Fibroblast of lung (primary cell): ENCODE data around the gene GLIS1. TPM values are rescaled to one million over a fixed set of nuclear protein-coding genes. Genes with fewer than 3 reads are reported as not detected.

Source experiments
- DNase-seq, 2 donors: peaks; one replicate each; pipeline versions ENCODE4 v3.0.0 to v3.0.0-alpha.2; 2010; ENCODE audit warnings: low read depth in 2 of 2
- H2AFZ ChIP-seq: 2 replicates; pipeline ENCODE4 v1.5.1; 2012; ENCODE audit warnings: low read length, control low read depth, inconsistent platforms
- H3K27ac ChIP-seq: 2 replicates; pipeline ENCODE4 v1.5.1; 2011; ENCODE audit warnings: low read length, control low read depth; ENCODE audit not compliant: insufficient read depth
- H3K27me3 ChIP-seq: 2 replicates; pipeline ENCODE4 v1.5.1; 2011; ENCODE audit warnings: mild to moderate bottlenecking, low read length; ENCODE audit not compliant: control insufficient read depth, insufficient read depth
- H3K36me3 ChIP-seq: 2 replicates; pipeline ENCODE4 v1.5.1; 2011; ENCODE audit warnings: low read length; ENCODE audit not compliant: control insufficient read depth, insufficient read depth
- H3K4me1 ChIP-seq: 2 replicates; pipeline ENCODE4 v1.5.1; 2011; ENCODE audit warnings: low read length; ENCODE audit not compliant: control insufficient read depth, insufficient read depth; ENCODE audit errors: extremely low read depth
- H3K4me2 ChIP-seq: 2 replicates; pipeline ENCODE4 v1.5.1; 2011; ENCODE audit warnings: low read length, control low read depth; ENCODE audit not compliant: insufficient read depth; ENCODE audit errors: extremely low read depth
- H3K4me3 ChIP-seq, 4 experiments: fragments of 200-600 bp in 1 of 4; sonication (generic) in 1 of 4; replicated peaks in 1 of 4; 2 replicates each; pipeline ENCODE4 v1.5.1; 2011 to 2016; ENCODE audit warnings: low read length in 4 of 4, low read depth in 3 of 4, mild to moderate bottlenecking in 3 of 4, control low read depth in 2 of 4, inconsistent platforms in 1 of 4, mixed read lengths in 1 of 4; ENCODE audit not compliant: insufficient read depth in 1 of 4; ENCODE audit errors: control extremely low read depth in 1 of 4
- H3K79me2 ChIP-seq: 2 replicates; pipeline ENCODE4 v1.5.1; 2012; ENCODE audit warnings: mild to moderate bottlenecking, low read length, inconsistent platforms; ENCODE audit not compliant: control insufficient read depth, insufficient read depth
- H3K9ac ChIP-seq: 2 replicates; pipeline ENCODE4 v1.5.1; 2011; ENCODE audit warnings: mild to moderate bottlenecking, low read length, control low read depth; ENCODE audit not compliant: insufficient read depth
- H3K9me3 ChIP-seq: 2 replicates; pipeline ENCODE4 v1.5.1; 2012; ENCODE audit warnings: low read depth, low read length; ENCODE audit not compliant: control insufficient read depth, insufficient read depth
- H4K20me1 ChIP-seq: 2 replicates; pipeline ENCODE4 v1.5.1; 2011; ENCODE audit warnings: low read length; ENCODE audit not compliant: control insufficient read depth, insufficient read depth; ENCODE audit errors: extremely low read depth
- EZH2 ChIP-seq: IDR thresholded peaks from 2 replicates; pipeline ENCODE4 v1.5.1; 2012; ENCODE audit warnings: low read length, control low read depth, mild to moderate bottlenecking; ENCODE audit errors: missing control alignments
- polyA plus RNA-seq, 2 donors: library from polyadenylated mRNA; depleted of rRNA in 1 of 2; stranded (reverse) in 1 of 2; unstranded in 1 of 2; fragments of >200 nt; gene quantifications; 2 replicates each; pipeline ENCODE4 v1.2.1, GENCODE V29; 2011 to 2012; ENCODE audit warnings: missing spikeins in 1 of 2
- total RNA-seq: library from RNA; depleted of rRNA; stranded (reverse); fragments of >200 nt; gene quantifications from 2 replicates; pipeline ENCODE4 v1.2.1, GENCODE V29; 2014
- TF ChIP-seq, protein P1 (sequence below), 2 donors: IDR thresholded peaks in 1 of 2; conservative IDR thresholded peaks in 1 of 2; 1 replicate in 1 of 2; 2 replicates in 1 of 2; pipeline ENCODE4 v1.5.1; 2011 to 2012; ENCODE audit warnings: low read length in 2 of 2, control low read depth in 1 of 2, inconsistent platforms in 1 of 2, low read depth in 1 of 2, mild to moderate bottlenecking in 1 of 2

Gene GLIS1
- total and polyA plus RNA-seq, 2 donors (not counting 1 experiment from before 2014, with no cell fraction given): under 0.01 to 0.05 TPM

DNA sequence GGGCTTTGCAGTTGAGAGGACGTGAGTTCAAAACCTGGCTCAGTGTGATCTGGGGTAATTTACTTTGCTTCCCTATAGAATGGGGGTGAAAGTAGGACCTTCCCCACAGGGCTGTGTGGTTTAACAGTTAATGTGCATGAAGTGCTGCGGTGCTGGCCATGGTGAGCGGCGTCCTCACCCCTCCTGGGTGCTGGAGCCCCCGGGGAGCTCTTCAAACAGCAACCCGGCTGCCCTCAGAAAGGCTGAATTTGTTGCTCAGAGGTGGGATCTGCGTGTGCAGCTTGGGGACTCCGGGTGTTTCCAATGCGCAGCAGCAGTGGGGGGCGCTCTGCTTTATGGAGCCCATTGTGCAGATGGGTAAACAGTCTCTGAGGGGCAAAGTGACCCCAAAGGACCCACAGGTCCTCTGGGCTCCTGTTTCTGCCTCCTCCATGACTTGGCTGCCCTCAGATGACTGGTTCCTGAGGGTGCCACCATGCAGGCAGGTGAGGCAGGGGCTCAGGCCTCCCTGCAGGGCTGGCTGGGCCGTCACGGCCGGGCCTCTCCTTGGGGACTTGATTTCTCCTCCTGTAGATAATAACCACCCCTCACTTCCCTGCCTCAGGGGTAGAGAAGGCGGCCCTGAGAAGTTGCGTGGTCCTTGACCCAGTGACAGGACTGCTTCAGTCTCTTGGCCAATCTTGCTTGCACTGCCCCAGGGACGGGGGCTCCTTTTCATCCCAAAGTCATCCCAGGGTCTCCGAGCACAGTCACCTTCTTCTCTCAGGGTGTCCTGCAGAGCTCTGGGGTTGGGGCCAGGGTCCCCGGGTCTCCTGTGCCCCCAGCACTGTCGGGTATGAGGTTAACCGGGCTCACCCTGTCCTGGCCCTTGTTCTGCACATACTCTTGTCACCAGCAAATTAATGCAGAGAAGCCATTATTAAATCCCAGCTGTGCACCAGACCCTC is 239.4 kb downstream of the GLIS1 start:
- H3K4me1 ChIP-seq: no peaks in the 10 kb centered on the region
- no peak overlapping the region for H3K9ac ChIP-seq
- no peak overlapping the region for H3K4me2 ChIP-seq
- no peak for DNase-seq
- no peaks in the 10 kb centered on the region for H3K9me3 ChIP-seq
- no peak overlapping the region for H2AFZ ChIP-seq
- H3K27ac ChIP-seq: no peak overlapping the region
- TF ChIP-seq, protein P1, sequence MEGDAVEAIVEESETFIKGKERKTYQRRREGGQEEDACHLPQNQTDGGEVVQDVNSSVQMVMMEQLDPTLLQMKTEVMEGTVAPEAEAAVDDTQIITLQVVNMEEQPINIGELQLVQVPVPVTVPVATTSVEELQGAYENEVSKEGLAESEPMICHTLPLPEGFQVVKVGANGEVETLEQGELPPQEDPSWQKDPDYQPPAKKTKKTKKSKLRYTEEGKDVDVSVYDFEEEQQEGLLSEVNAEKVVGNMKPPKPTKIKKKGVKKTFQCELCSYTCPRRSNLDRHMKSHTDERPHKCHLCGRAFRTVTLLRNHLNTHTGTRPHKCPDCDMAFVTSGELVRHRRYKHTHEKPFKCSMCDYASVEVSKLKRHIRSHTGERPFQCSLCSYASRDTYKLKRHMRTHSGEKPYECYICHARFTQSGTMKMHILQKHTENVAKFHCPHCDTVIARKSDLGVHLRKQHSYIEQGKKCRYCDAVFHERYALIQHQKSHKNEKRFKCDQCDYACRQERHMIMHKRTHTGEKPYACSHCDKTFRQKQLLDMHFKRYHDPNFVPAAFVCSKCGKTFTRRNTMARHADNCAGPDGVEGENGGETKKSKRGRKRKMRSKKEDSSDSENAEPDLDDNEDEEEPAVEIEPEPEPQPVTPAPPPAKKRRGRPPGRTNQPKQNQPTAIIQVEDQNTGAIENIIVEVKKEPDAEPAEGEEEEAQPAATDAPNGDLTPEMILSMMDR (conservative IDR thresholded peaks at IDR 0.05 in 1 of 2, IDR thresholded peaks at IDR 0.05 in 1 of 2; ENCODE audit: low read depth in 1 of 2, low read length in 2 of 2): no peak
- TF ChIP-seq EZH2: no peak
- no peaks in the 10 kb centered on the region for H3K79me2 ChIP-seq
- H4K20me1 ChIP-seq: no peaks in the 10 kb centered on the region
- peaks cover 3% of the 10 kb centered on the region for H3K27me3 ChIP-seq
- no peak overlapping the region for H3K4me3 ChIP-seq
- no peaks in the 10 kb centered on the region for H3K36me3 ChIP-seq

DNA sequence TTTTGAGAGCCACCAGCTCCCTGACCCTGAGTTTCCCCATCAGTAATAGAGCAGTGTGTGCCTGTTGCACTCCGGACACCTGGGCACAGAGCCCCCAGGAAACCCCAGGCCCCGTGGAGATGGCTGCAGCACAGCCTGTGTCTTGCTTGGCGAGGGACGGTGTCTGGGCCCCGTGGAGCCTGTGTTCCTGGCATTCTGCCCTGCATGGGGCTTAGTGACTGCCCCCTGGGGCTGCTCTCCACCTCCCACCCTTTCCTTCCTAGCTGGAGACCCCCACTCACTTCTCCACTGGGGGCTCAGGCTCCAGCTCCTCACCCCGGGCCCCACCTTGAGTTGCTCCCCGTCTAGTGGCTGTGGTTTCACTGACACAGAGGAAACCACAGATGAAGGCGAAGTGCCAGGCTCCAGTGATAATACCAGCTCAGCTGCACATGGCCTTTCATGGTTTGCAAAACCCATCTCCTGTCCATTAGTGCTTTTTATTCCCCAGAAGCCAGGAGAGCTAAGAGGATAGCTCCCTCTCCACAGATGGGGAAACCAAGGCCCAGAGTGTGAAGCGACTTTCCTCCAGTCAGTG is 240.3 kb downstream of the GLIS1 start:
- H3K9ac ChIP-seq: no peak overlapping the region
- no peak overlapping the region for H2AFZ ChIP-seq
- H3K79me2 ChIP-seq: no peaks in the 10 kb centered on the region
- H3K4me2 ChIP-seq: no peak overlapping the region
- H3K27ac ChIP-seq: no peak overlapping the region
- TF ChIP-seq EZH2: no peak
- TF ChIP-seq, protein P1 (conservative IDR thresholded peaks at IDR 0.05 in 1 of 2, IDR thresholded peaks at IDR 0.05 in 1 of 2; ENCODE audit: low read depth in 1 of 2, low read length in 2 of 2): no peak
- no peaks in the 10 kb centered on the region for H4K20me1 ChIP-seq
- no peak overlapping the region for H3K4me3 ChIP-seq
- no peaks in the 10 kb centered on the region for H3K4me1 ChIP-seq
- H3K9me3 ChIP-seq: no peaks in the 10 kb centered on the region
- H3K27me3 ChIP-seq: peaks cover 3% of the 10 kb centered on the region
- H3K36me3 ChIP-seq: no peaks in the 10 kb centered on the region
- DNase-seq: peak in 1 of 2 donors; percentile 58

DNA sequence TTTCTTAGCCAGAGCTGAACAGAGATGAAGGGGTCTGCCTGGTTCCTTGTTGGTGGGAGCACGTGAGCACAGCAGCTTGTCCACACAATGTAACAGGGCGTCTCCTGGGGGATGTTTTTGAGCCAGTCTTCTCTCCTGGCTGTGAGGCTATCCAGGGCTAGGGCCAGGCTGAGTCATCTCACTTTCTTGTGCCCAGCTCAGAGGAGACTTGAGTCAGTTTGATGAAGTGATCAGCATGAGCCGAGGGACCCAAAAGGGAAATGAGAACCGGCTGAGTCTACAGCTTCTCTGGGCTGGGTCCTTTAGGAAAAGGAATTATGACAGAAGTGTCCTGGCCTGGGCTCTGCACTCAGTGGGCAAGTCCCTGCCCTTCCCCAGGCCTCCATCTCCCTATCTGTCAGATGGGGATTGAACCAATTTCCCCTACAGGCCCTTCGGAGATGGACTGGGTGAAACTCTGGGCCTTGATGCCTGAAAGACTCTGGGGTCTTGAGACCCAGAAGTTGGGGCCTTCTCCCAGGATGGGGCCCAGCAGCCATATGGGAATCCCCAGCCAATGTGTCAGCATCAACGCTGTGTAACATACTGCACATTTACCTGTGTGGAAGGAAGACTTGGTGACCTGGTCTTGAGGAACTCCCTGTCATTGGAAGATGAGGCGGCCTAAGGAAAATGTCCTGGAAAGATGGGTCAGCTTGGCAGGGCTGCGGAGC is 243.2 kb downstream of the GLIS1 start:
- H2AFZ ChIP-seq: no peak overlapping the region
- peaks cover 3% of the 10 kb centered on the region for H3K27me3 ChIP-seq
- no peaks in the 10 kb centered on the region for H3K9me3 ChIP-seq
- no peaks in the 10 kb centered on the region for H4K20me1 ChIP-seq
- no peak overlapping the region for H3K4me2 ChIP-seq
- H3K79me2 ChIP-seq: no peaks in the 10 kb centered on the region
- H3K36me3 ChIP-seq: no peaks in the 10 kb centered on the region
- no peaks in the 10 kb centered on the region for H3K4me1 ChIP-seq
- peak in 1 of 2 donors; percentile 36 for DNase-seq
- no peak overlapping the region for H3K9ac ChIP-seq
- no peak overlapping the region for H3K27ac ChIP-seq
- TF ChIP-seq, protein P1 (conservative IDR thresholded peaks at IDR 0.05 in 1 of 2, IDR thresholded peaks at IDR 0.05 in 1 of 2; ENCODE audit: low read depth in 1 of 2, low read length in 2 of 2): no peak
- TF ChIP-seq EZH2: no peak
- no peak overlapping the region for H3K4me3 ChIP-seq
